ENCODE data around the gene C4A.
"Not testable (repeated sequence)": the region's sequence is repeated elsewhere in the genome, so short reads cannot be mapped to it uniquely, and the experiment has no call there.

DNA sequence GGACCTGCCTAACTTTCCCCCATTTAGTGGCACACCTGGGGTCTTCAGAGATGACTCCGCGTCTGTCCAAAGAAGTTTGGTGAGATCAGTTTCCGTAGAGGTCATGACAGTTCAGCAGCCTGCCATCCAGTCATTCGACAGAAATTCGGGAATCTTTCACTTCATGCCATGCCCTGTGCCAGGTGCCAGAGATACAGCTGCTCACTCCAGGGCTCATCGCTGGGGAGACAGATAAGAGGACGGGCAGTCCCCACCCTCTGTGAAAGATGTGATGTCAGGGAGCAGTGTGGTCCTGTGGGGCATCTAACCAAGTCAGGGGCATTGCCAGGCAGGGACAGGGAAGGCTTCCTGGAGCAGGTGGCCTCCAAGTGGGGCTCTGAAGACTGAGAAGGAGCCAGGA, 21.4 kb downstream of the C4A start:
- TF ChIP-seq, protein P1, sequence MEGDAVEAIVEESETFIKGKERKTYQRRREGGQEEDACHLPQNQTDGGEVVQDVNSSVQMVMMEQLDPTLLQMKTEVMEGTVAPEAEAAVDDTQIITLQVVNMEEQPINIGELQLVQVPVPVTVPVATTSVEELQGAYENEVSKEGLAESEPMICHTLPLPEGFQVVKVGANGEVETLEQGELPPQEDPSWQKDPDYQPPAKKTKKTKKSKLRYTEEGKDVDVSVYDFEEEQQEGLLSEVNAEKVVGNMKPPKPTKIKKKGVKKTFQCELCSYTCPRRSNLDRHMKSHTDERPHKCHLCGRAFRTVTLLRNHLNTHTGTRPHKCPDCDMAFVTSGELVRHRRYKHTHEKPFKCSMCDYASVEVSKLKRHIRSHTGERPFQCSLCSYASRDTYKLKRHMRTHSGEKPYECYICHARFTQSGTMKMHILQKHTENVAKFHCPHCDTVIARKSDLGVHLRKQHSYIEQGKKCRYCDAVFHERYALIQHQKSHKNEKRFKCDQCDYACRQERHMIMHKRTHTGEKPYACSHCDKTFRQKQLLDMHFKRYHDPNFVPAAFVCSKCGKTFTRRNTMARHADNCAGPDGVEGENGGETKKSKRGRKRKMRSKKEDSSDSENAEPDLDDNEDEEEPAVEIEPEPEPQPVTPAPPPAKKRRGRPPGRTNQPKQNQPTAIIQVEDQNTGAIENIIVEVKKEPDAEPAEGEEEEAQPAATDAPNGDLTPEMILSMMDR (IDR thresholded peaks at IDR 0.05; ENCODE audit: insufficient read depth, low read length, poor library complexity, severe bottlenecking), result not testable (repeated sequence)
- not testable (repeated sequence) for TF ChIP-seq EZH2phosphoT487 (conservative IDR thresholded peaks at IDR 0.05; ENCODE audit: low read length)

All from SU-DHL-6 (cell line).